K562 (cell line): ENCODE data around the gene OMP. TPM values are rescaled to one million over a fixed set of nuclear protein-coding genes. Genes with fewer than 3 reads are reported as not detected.

Experiments used
- ATAC-seq: fragments of 200-7000 bp; cut with Tn5 transposase; 3 replicates; pipeline ENCODE4 v1.9.1; 2020; ENCODE audit warnings: moderate library complexity
- BruUV-seq: library from RNA; stranded (reverse); fragments of 400-500 nt; replicated peaks from 2 replicates; lab custom pipeline; 2021; lab: Mats Ljungman, UMichigan
- CTCF ChIA-PET: fragments of 300-600 bp; formaldehyde crosslinking; extraction: SDS; loops from one replicate; lab custom pipeline; 2021; ENCODE audit warnings: low intra/inter-chr PET ratio; lab: Yijun Ruan, JAX
- POLR2A ChIA-PET: fragments of 300-600, 350-650 bp; sonication (Branson Sonifier 250); formaldehyde crosslinking; extraction: SDS; loops from one replicate; lab custom pipeline; 2021; ENCODE audit warnings: antibody characterized with exemption, inconsistent platforms; lab: Yijun Ruan, JAX
- DNase-seq, 4 experiments: peaks; one replicate each; pipeline versions ENCODE4 v3.0.0 to v3.0.0-alpha.2; 2011 to 2018; ENCODE audit warnings: low spot score in 3 of 4, mixed read lengths in 3 of 4; ENCODE audit errors: extremely low read depth in 1 of 4
- FAIRE-seq: peaks from 2 replicates; lab custom pipeline; 2011; peaks lifted over from hg19 to GRCh38; lab: Jason Lieb, UNC
- H2AFZ ChIP-seq: 2 replicates; pipeline ENCODE4 v1.6.0; 2011; ENCODE audit warnings: low read depth, low read length, control low read depth, inconsistent platforms
- H3K27ac ChIP-seq: fragments of 200-600 bp; 3 replicates; pipeline ENCODE4 v1.8.0; 2011; ENCODE audit warnings: low read depth, mild to moderate bottlenecking, control low read depth, inconsistent platforms, low read length, moderate library complexity, mixed read lengths; ENCODE audit errors: extremely low read depth
- H3K27me3 ChIP-seq, 2 experiments: fragments of 300-600 bp in 1 of 2; 2 replicates in 1 of 2; 3 replicates in 1 of 2; pipeline versions ENCODE4 v1.6.0 to v1.8.0; 2011; ENCODE audit warnings: inconsistent platforms in 2 of 2, low read length in 2 of 2, mild to moderate bottlenecking in 1 of 2, mixed read lengths in 1 of 2, moderate library complexity in 1 of 2; ENCODE audit not compliant: control insufficient read depth in 2 of 2, insufficient read depth in 2 of 2
- H3K36me3 ChIP-seq: fragments of 300-600 bp; 3 replicates; pipeline ENCODE4 v1.8.0; 2011; ENCODE audit warnings: mild to moderate bottlenecking, low read length, inconsistent platforms; ENCODE audit not compliant: control insufficient read depth, insufficient read depth
- H3K4me1 ChIP-seq, 2 experiments: fragments of 200-600 bp in 1 of 2; replicated peaks in 1 of 2; 2 replicates in 1 of 2; 3 replicates in 1 of 2; pipeline versions ENCODE4 v1.5.1 to v1.8.0; 2011; ENCODE audit warnings: inconsistent platforms in 2 of 2, low read length in 2 of 2, mild to moderate bottlenecking in 1 of 2, mixed read lengths in 1 of 2, moderate library complexity in 1 of 2; ENCODE audit not compliant: control insufficient read depth in 2 of 2, insufficient read depth in 2 of 2
- H3K4me2 ChIP-seq: 2 replicates; pipeline ENCODE4 v1.6.1; 2011; ENCODE audit warnings: low read length, control low read depth, inconsistent platforms, mixed read lengths; ENCODE audit not compliant: insufficient read depth
- H3K4me3 ChIP-seq: fragments of 200-600 bp; sonication (generic), shearing (Covaris generic); 2 replicates; pipeline ENCODE4 v1.5.1; 2016; ENCODE audit warnings: control low read depth, inconsistent platforms
- H3K79me2 ChIP-seq: fragments of 200-600 bp; 3 replicates; pipeline ENCODE4 v1.8.0; 2011; ENCODE audit warnings: low read length, inconsistent platforms; ENCODE audit not compliant: control insufficient read depth, insufficient read depth
- H3K9ac ChIP-seq, 2 experiments: 2 replicates each; pipeline versions ENCODE4 v1.6.0 to v1.6.1; 2011; ENCODE audit warnings: low read depth in 2 of 2, low read length in 2 of 2, control low read depth in 1 of 2, inconsistent platforms in 1 of 2, mild to moderate bottlenecking in 1 of 2, mixed read lengths in 1 of 2; ENCODE audit not compliant: insufficient read depth in 1 of 2
- H3K9me1 ChIP-seq: one replicate; pipeline ENCODE4 v1.6.0; 2011; ENCODE audit warnings: inconsistent platforms, mild to moderate bottlenecking, low read length, moderate library complexity; ENCODE audit not compliant: control insufficient read depth, insufficient read depth
- H3K9me3 ChIP-seq: replicated peaks from 2 replicates; pipeline ENCODE4 v1.5.1; 2011; ENCODE audit warnings: low read depth, low read length, inconsistent platforms; ENCODE audit not compliant: control insufficient read depth, insufficient read depth
- H4K20me1 ChIP-seq: replicated peaks from 2 replicates; pipeline ENCODE4 v1.6.1; 2011; ENCODE audit warnings: low read length, inconsistent platforms, mixed read lengths; ENCODE audit not compliant: control insufficient read depth, insufficient read depth
- CC2D1A ChIP-seq: fragments of 450-650 bp; IDR thresholded peaks from 2 replicates; pipeline ENCODE4 v1.6.1; 2017; ENCODE audit warnings: mild to moderate bottlenecking
- FOXP4 ChIP-seq: sonication (generic); formaldehyde crosslinking; IDR thresholded peaks from 2 replicates; pipeline ENCODE4 v1.8.0; 2022; ENCODE audit warnings: mild to moderate bottlenecking, missing genetic modification reagents, borderline replicate concordance
- MAFG ChIP-seq: fragments of 450-650 bp; conservative IDR thresholded peaks from 2 replicates; pipeline ENCODE4 v1.6.1; 2016; ENCODE audit warnings: missing genetic modification characterization, missing compliant biosample characterization
- NR4A1 ChIP-seq, 2 experiments: fragments of 250-450 bp in 1 of 2; fragments of 450-650 bp in 1 of 2; sonication (Bioruptor Pico) in 1 of 2; IDR thresholded peaks; 2 replicates each; pipeline versions ENCODE4 v1.4.0 to v1.6.1; 2016 to 2020; ENCODE audit warnings: mild to moderate bottlenecking in 2 of 2, missing compliant biosample characterization in 1 of 2, missing genetic modification characterization in 1 of 2, moderate library complexity in 1 of 2
- PURB ChIP-seq: sonication (generic); formaldehyde crosslinking; IDR thresholded peaks from 2 replicates; pipeline ENCODE4 v1.9.0; 2021; ENCODE audit warnings: low read depth, mild to moderate bottlenecking, missing genetic modification reagents
- SFPQ ChIP-seq: fragments of 200-400 bp; formaldehyde crosslinking; IDR thresholded peaks from 2 replicates; pipeline ENCODE4 v1.6.1; 2017; ENCODE audit warnings: mild to moderate bottlenecking, low read depth, low read length, moderate library complexity
- ZBTB17 ChIP-seq: fragments of 450-650 bp; formaldehyde crosslinking; IDR thresholded peaks from 2 replicates; pipeline ENCODE4 v1.4.0; 2020; ENCODE audit warnings: mild to moderate bottlenecking
- ZNF146 ChIP-seq: IDR thresholded peaks from one replicate; pipeline ENCODE4 v1.6.1; 2018; ENCODE audit warnings: missing compliant biosample characterization; ENCODE audit not compliant: unreplicated experiment
- ZNF239 ChIP-seq: fragments of 250-450 bp; sonication (Bioruptor Pico); IDR thresholded peaks from 2 replicates; pipeline ENCODE4 v1.4.0; 2020; ENCODE audit warnings: mild to moderate bottlenecking
- ZNF589 ChIP-seq: fragments of 200-800 bp; sonication (Bioruptor generic); IDR thresholded peaks from 2 replicates; pipeline ENCODE4 v1.6.1; 2016; ENCODE audit warnings: low read depth, missing genetic modification characterization, missing compliant biosample characterization
- WGBS: fragments of 100-300 bp; shearing (Covaris generic); methylation state at CpG from one replicate; pipeline ENCODE4 v1.1.6; 2016; ENCODE audit warnings: low coverage, mixed read lengths; ENCODE audit not compliant: insufficient coverage; ENCODE audit errors: missing lambda C conversion rate; 5-methylcytosine and 5-hydroxymethylcytosine counted together
- in situ Hi-C: fragments of 300-500 bp; cut with MboI; formaldehyde crosslinking; loops from 4 replicates; pipeline ENCODE4 v1.15.0; 2018; ENCODE audit warnings: inconsistent platforms, mixed read lengths
- intact Hi-C: fragments of 100-400 bp; cut with micrococcal nuclease; formaldehyde crosslinking; loops from 2 replicates; pipeline ENCODE4 v1.14.2; 2022
- polyA plus RNA-seq, 8 experiments: library from polyadenylated mRNA; depleted of rRNA in 4 of 8; stranded (reverse) in 5 of 8; unstranded in 3 of 8; fragments of >200 nt; fragmentation: Nextera tagmentation in 2 of 8; fragmentation: Illumina TruSeq in 1 of 8; extraction: Ambion mirVana in 2 of 8; extraction: Trizol in 1 of 8; gene quantifications; 2 replicates each; pipeline versions ENCODE4 v1.2.1 to v1.2.3, GENCODE V29; 2011 to 2014; ENCODE audit warnings: inconsistent platforms in 1 of 8, missing spikeins in 1 of 8
- total RNA-seq, 7 experiments: library from RNA; depleted of rRNA in 6 of 7; stranded (reverse); fragments of >200 nt in 6 of 7; fragmentation: Illumina TruSeq in 2 of 7; extraction: Trizol in 2 of 7; gene quantifications; 2 replicates each; pipeline versions ENCODE4 v1.2.1 to v1.2.3, GENCODE V29; 2011 to 2021; ENCODE audit warnings: low replicate concordance in 1 of 7

The OMP gene
- total and polyA plus RNA-seq, 9 of the 15 experiments (the other 6 are each of a cell fraction or from before 2014, with no cell fraction given): not detected

GRCh38 chr11:77119531-77119936, 16.9 kb downstream of the OMP start:
- H4K20me1 ChIP-seq: no peaks in the 10 kb centered on the region; the same call in 1 of the 2 replicates
- no TSS peak for BruUV-seq
- no peak overlapping the region for H3K4me3 ChIP-seq
- in situ Hi-C loops (no loop called here), intact Hi-C loops (no loop called here)
- H3K79me2 ChIP-seq: no peaks in the 10 kb centered on the region
- TF ChIP-seq MAFG (tag): no peak
- TF ChIP-seq ZNF146: no peak
- no peak for TF ChIP-seq CC2D1A
- TF ChIP-seq ZBTB17 (CRISPR knock-in tag): no peak
- no peak for TF ChIP-seq NR4A1 (CRISPR knock-in tag; IDR thresholded peaks at IDR 0.05)
- TF ChIP-seq NR4A1 (tag; IDR thresholded peaks at IDR 0.05): no peak
- no peak for TF ChIP-seq SFPQ
- TF ChIP-seq ZNF589 (CRISPR knock-in tag): no peak
- TF ChIP-seq FOXP4: no peak
- TF ChIP-seq PURB (CRISPR knock-in tag): no peak
- no peak for TF ChIP-seq ZNF239 (CRISPR knock-in tag)
- no peak overlapping the region for H3K9ac ChIP-seq
- H3K36me3 ChIP-seq: no peaks in the 10 kb centered on the region
- no peak overlapping the region for H3K4me2 ChIP-seq
- ATAC-seq (no peak), DNase-seq (no peak), FAIRE-seq (no peak)
- H3K9me1 ChIP-seq: no peaks in the 10 kb centered on the region
- no peak overlapping the region for H2AFZ ChIP-seq
- peaks cover 11 to 82% of the 10 kb centered on the region in 2 experiments; a peak in 4 of 5 replicates for H3K27me3 ChIP-seq
- ChIA-PET POLR2A (interaction anchor here (0.7 to 1.0 kb wide), 3 partner anchors 18 to 441 kb away, joined by 3 read pairs; no protein-coding TSS in a partner anchor), CTCF (no interaction called here)
- H3K4me1 ChIP-seq: peaks cover 0 to 8% of the 10 kb centered on the region in 2 experiments; a peak in 2 of 5 replicates
- no peaks in the 10 kb centered on the region for H3K9me3 ChIP-seq
- H3K27ac ChIP-seq: no peak overlapping the region
- 3% methylated on average over 9 of the region's 9 CpGs for WGBS
